Mesenchymal stem cell (in vitro differentiated cells and primary cell): ENCODE results near the gene DYNLT2.

Source experiments
- DNase-seq: peaks from one replicate; pipeline ENCODE4 v3.0.0-alpha.2; 2013
- H2AFZ ChIP-seq: one replicate; pipeline ENCODE4 v1.6.1; 2013; ENCODE audit warnings: low read depth, mild to moderate bottlenecking, control low read depth, inconsistent platforms, low read length, moderate library complexity
- H2AK5ac ChIP-seq: 2 replicates; pipeline ENCODE4 v1.6.1; 2013; ENCODE audit warnings: low read length, moderate library complexity, mild to moderate bottlenecking, inconsistent platforms; ENCODE audit not compliant: severe bottlenecking
- H2BK120ac ChIP-seq: one replicate; pipeline ENCODE4 v1.6.1; 2013; ENCODE audit warnings: low read depth, mild to moderate bottlenecking, inconsistent platforms, low read length, moderate library complexity
- H2BK12ac ChIP-seq, 2 experiments: one replicate each; pipeline ENCODE4 v1.6.1; 2013; ENCODE audit warnings: inconsistent platforms in 2 of 2, low read length in 2 of 2, mild to moderate bottlenecking in 2 of 2, moderate library complexity in 2 of 2, control low read depth in 1 of 2
- H2BK15ac ChIP-seq: one replicate; pipeline ENCODE4 v1.6.1; 2013; ENCODE audit warnings: mild to moderate bottlenecking, low read depth, inconsistent platforms; ENCODE audit not compliant: poor library complexity, severe bottlenecking
- H2BK5ac ChIP-seq: 2 replicates; pipeline ENCODE4 v1.6.1; 2013; ENCODE audit warnings: low read depth, mild to moderate bottlenecking, low read length, control low read depth, inconsistent platforms; ENCODE audit not compliant: poor library complexity, severe bottlenecking
- H3K14ac ChIP-seq, 2 experiments: one replicate each; pipeline ENCODE4 v1.6.1; 2013; ENCODE audit warnings: inconsistent platforms in 2 of 2, low read length in 2 of 2, control low read depth in 1 of 2, mild to moderate bottlenecking in 1 of 2, moderate library complexity in 1 of 2
- H3K18ac ChIP-seq, 2 experiments: one replicate each; pipeline ENCODE4 v1.6.1; 2013; ENCODE audit warnings: inconsistent platforms in 2 of 2, low read length in 2 of 2, control low read depth in 1 of 2, low read depth in 1 of 2, mild to moderate bottlenecking in 1 of 2
- H3K23ac ChIP-seq, 2 experiments: one replicate each; pipeline ENCODE4 v1.6.1; 2013; ENCODE audit warnings: inconsistent platforms in 2 of 2, low read length in 2 of 2, mild to moderate bottlenecking in 2 of 2, moderate library complexity in 2 of 2, control low read depth in 1 of 2
- H3K27ac ChIP-seq: 2 replicates; pipeline ENCODE4 v1.5.1; 2013; ENCODE audit warnings: mild to moderate bottlenecking, moderate library complexity, low read length, control low read depth, inconsistent platforms; ENCODE audit not compliant: poor library complexity, severe bottlenecking
- H3K27me3 ChIP-seq, 2 experiments: 2 replicates each; pipeline versions ENCODE4 v1.6.1 to v1.7.0; 2013; ENCODE audit warnings: low read length in 2 of 2, mild to moderate bottlenecking in 2 of 2, moderate library complexity in 2 of 2, control low read depth in 1 of 2, inconsistent platforms in 1 of 2; ENCODE audit not compliant: control insufficient read depth in 1 of 2, insufficient read depth in 1 of 2
- H3K36me3 ChIP-seq, 2 experiments: 2 replicates each; pipeline versions ENCODE4 v1.6.1 to v1.7.0; 2013; ENCODE audit warnings: low read length in 2 of 2, control low read depth in 1 of 2, inconsistent platforms in 1 of 2, low read depth in 1 of 2, mild to moderate bottlenecking in 1 of 2; ENCODE audit not compliant: insufficient read depth in 2 of 2, control insufficient read depth in 1 of 2
- H3K4ac ChIP-seq, 2 experiments: one replicate each; pipeline ENCODE4 v1.6.1; 2013; ENCODE audit warnings: inconsistent platforms in 2 of 2, low read length in 2 of 2, mild to moderate bottlenecking in 2 of 2, moderate library complexity in 2 of 2, control low read depth in 1 of 2, low read depth in 1 of 2
- H3K4me1 ChIP-seq: 2 replicates; pipeline ENCODE4 v1.6.1; 2013; ENCODE audit warnings: low read depth, low read length, control low read depth; ENCODE audit not compliant: control insufficient read depth, insufficient read depth
- H3K4me2 ChIP-seq: 2 replicates; pipeline ENCODE4 v1.6.1; 2013; ENCODE audit warnings: low read length, mild to moderate bottlenecking, inconsistent platforms; ENCODE audit not compliant: poor library complexity, severe bottlenecking
- H3K4me3 ChIP-seq, 2 experiments: 2 replicates each; pipeline versions ENCODE4 v1.5.1 to v1.7.0; 2013; ENCODE audit warnings: low read length in 2 of 2, mild to moderate bottlenecking in 2 of 2, control low read depth in 1 of 2, low read depth in 1 of 2; ENCODE audit not compliant: insufficient read depth in 1 of 2
- H3K79me1 ChIP-seq: replicated peaks from 2 replicates; pipeline ENCODE4 v1.6.1; 2013; ENCODE audit warnings: mild to moderate bottlenecking, control low read depth, low read length, inconsistent platforms; ENCODE audit not compliant: poor library complexity, severe bottlenecking
- H3K9ac ChIP-seq: 2 replicates; pipeline ENCODE4 v1.7.0; 2013; ENCODE audit warnings: mild to moderate bottlenecking, low read length, moderate library complexity
- H3K9me3 ChIP-seq: 2 replicates; pipeline ENCODE4 v1.7.0; 2013; ENCODE audit warnings: mild to moderate bottlenecking, low read length; ENCODE audit not compliant: control insufficient read depth
- H4K8ac ChIP-seq: one replicate; pipeline ENCODE4 v1.6.1; 2013; ENCODE audit warnings: inconsistent platforms, mild to moderate bottlenecking, low read length, moderate library complexity
- H4K91ac ChIP-seq: one replicate; pipeline ENCODE4 v1.6.1; 2013; ENCODE audit warnings: mild to moderate bottlenecking, low read length, inconsistent platforms
- WGBS: methylation state at CpG from one replicate; pipeline ENCODE4 v1.1.7; 2013; ENCODE audit warnings: mixed read lengths; 5-methylcytosine and 5-hydroxymethylcytosine counted together

DYNLT2 gene

DNA sequence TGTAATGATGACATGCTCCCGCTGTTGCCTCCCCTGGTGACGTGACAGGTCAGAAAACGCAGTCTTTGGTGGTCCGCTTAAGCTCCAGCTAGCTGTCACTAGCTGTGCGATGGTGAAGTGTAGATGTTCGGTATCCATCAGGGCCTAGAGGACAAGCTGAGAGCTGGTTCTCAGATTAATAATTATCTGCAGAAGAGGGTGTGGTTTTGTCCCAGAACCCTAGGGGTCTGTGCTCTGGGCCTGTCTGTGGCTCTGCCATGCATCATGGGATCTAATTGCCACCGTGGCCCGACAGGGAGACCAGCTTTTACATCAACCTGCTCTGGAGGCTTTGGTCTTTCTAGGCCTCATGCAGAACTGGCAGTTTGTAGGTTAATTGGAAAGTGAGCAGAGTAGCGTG, 34.2 kb upstream of the DYNLT2 start:
- no peak overlapping the region for H4K91ac ChIP-seq
- no peak overlapping the region for H3K18ac ChIP-seq
- no peak overlapping the region for H2BK15ac ChIP-seq
- no peak overlapping the region for H2BK120ac ChIP-seq
- H2BK5ac ChIP-seq: no peak overlapping the region
- H3K4me2 ChIP-seq: no peak overlapping the region
- H4K8ac ChIP-seq: no peak overlapping the region
- WGBS: 94% methylated on average over 9 of the region's 9 CpGs
- H3K27me3 ChIP-seq: peaks cover 0 to 13% of the 10 kb centered on the region in 2 experiments
- no peaks in the 10 kb centered on the region for H3K79me1 ChIP-seq
- no peak overlapping the region for H2BK12ac ChIP-seq
- no peak overlapping the region for H3K27ac ChIP-seq
- no peak overlapping the region for H3K4me3 ChIP-seq
- no peak overlapping the region for H3K4ac ChIP-seq
- no peak overlapping the region for H3K14ac ChIP-seq
- H3K23ac ChIP-seq: no peak overlapping the region
- H2AFZ ChIP-seq: no peak overlapping the region
- H3K36me3 ChIP-seq: peaks cover 7 to 20% of the 10 kb centered on the region in 2 experiments
- H3K9ac ChIP-seq: no peak overlapping the region
- no peaks in the 10 kb centered on the region for H3K9me3 ChIP-seq
- H2AK5ac ChIP-seq: no peak overlapping the region
- H3K4me1 ChIP-seq: peaks cover 23% of the 10 kb centered on the region
- no peak for DNase-seq

DNA sequence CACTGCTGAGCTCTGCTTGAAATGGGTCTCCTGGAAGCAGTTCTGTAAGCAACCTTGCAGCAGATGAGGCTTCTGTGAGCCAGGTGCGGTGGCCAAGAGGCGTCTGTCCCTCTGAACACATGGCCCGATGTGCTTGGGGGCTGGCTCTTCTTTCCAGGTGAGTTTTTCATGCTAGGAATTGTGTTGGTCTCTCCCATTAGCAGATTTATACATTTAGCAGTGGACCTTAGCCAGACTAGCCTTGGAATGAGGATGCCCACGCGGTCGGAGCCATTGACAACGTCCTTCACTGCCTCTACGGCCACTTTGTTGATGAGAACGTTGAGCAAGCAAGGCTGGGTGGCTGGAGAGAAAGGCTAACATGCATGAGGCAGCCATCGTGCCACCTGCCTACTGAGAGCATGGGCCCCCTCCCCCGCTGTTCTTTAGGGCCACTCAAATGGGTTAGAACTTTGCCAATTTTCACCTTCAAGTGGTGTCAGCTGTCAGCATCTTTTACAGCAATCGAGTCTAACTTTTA, 33.5 kb upstream of the DYNLT2 start:
- H2AFZ ChIP-seq: no peak overlapping the region
- H3K27ac ChIP-seq: no peak overlapping the region
- DNase-seq: no peak
- H4K91ac ChIP-seq: no peak overlapping the region
- H3K4me3 ChIP-seq: peak overlapping the region in 1 of 2 experiments; percentile 10
- peaks cover 0 to 13% of the 10 kb centered on the region in 2 experiments for H3K27me3 ChIP-seq
- no peak overlapping the region for H2BK15ac ChIP-seq
- H3K79me1 ChIP-seq: no peaks in the 10 kb centered on the region
- no peak overlapping the region for H2BK5ac ChIP-seq
- H3K36me3 ChIP-seq: peaks cover 7 to 24% of the 10 kb centered on the region in 2 experiments
- H3K9ac ChIP-seq: no peak overlapping the region
- no peak overlapping the region for H3K14ac ChIP-seq
- H2BK120ac ChIP-seq: no peak overlapping the region
- no peak overlapping the region for H3K4me2 ChIP-seq
- H3K4me1 ChIP-seq: peaks cover 23% of the 10 kb centered on the region
- no peak overlapping the region for H3K4ac ChIP-seq
- H2BK12ac ChIP-seq: no peak overlapping the region
- 88% methylated on average over 12 of the region's 12 CpGs for WGBS
- H3K23ac ChIP-seq: no peak overlapping the region
- no peaks in the 10 kb centered on the region for H3K9me3 ChIP-seq
- H4K8ac ChIP-seq: no peak overlapping the region
- no peak overlapping the region for H2AK5ac ChIP-seq
- H3K18ac ChIP-seq: no peak overlapping the region

- H2BK15ac ChIP-seq: no peak overlapping the region
- H3K36me3 ChIP-seq: peaks cover 12 to 31% of the 10 kb centered on the region in 2 experiments
- H3K4me3 ChIP-seq: no peak overlapping the region
- no peak overlapping the region for H4K91ac ChIP-seq
- H3K4me2 ChIP-seq: no peak overlapping the region
- no peak overlapping the region for H3K9ac ChIP-seq
- H3K23ac ChIP-seq: no peak overlapping the region
- no peak overlapping the region for H2BK12ac ChIP-seq
- H3K4me1 ChIP-seq: peaks cover 21% of the 10 kb centered on the region
- H3K18ac ChIP-seq: no peak overlapping the region
- H3K27ac ChIP-seq: no peak overlapping the region
- no peak overlapping the region for H2BK5ac ChIP-seq
- H3K27me3 ChIP-seq: peaks cover 0 to 6% of the 10 kb centered on the region in 2 experiments
- H2AK5ac ChIP-seq: no peak overlapping the region
- 95% methylated on average over 23 of the region's 23 CpGs for whole genome bisulfite sequencing
- no peak overlapping the region for H2BK120ac ChIP-seq
- H3K4ac ChIP-seq: no peak overlapping the region
- no peak overlapping the region for H4K8ac ChIP-seq
- H3K79me1 ChIP-seq: no peaks in the 10 kb centered on the region
- DNase-seq: peak; percentile 17
- no peak overlapping the region for H3K14ac ChIP-seq
- no peak overlapping the region for H2AFZ ChIP-seq
- H3K9me3 ChIP-seq: no peaks in the 10 kb centered on the region
Observed at GRCh38 chr6:169783971-169784820, 32.8 kb upstream of the DYNLT2 start.

GRCh38 chr6:169783401-169783800, 32.0 kb upstream of the DYNLT2 start:
- Histone ChIP-seq H4K91ac (no peak overlapping the region), H3K27me3 (peaks cover 0 to 5% of the 10 kb centered on the region in 2 experiments), H2AFZ (no peak overlapping the region), H3K4ac (no peak overlapping the region), H3K23ac (no peak overlapping the region), H3K4me3 (no peak overlapping the region), H2BK120ac (no peak overlapping the region), H3K4me2 (no peak overlapping the region), H3K36me3 (peaks cover 16 to 37% of the 10 kb centered on the region in 2 experiments), H3K18ac (no peak overlapping the region), H2BK12ac (no peak overlapping the region), H3K4me1 (peaks cover 23% of the 10 kb centered on the region), H4K8ac (no peak overlapping the region), H2AK5ac (no peak overlapping the region), H2BK15ac (no peak overlapping the region), H3K9me3 (no peaks in the 10 kb centered on the region), H3K79me1 (no peaks in the 10 kb centered on the region), H3K14ac (no peak overlapping the region), H2BK5ac (no peak overlapping the region), H3K9ac (no peak overlapping the region), H3K27ac (no peak overlapping the region)
- DNase-seq: no peak
- WGBS: 93% methylated on average over 9 of the region's 9 CpGs
